H9 (cell line): Measurements from ENCODE around the gene NEGR1. TPM values are rescaled to one million over a fixed set of nuclear protein-coding genes. Genes with fewer than 3 reads are reported as not detected.
A peak's percentile ranks its signal among the peaks of the same experiment; 100 is the strongest.

ENCODE experiments used
- DNase-seq: peaks from one replicate; pipeline ENCODE4 v3.0.0-alpha.2; 2017
- H2AFZ ChIP-seq: one replicate; pipeline ENCODE4 v1.6.1; 2013; ENCODE audit warnings: mild to moderate bottlenecking, low read length, control low read depth, moderate library complexity
- H2AK5ac ChIP-seq: 2 replicates; pipeline ENCODE4 v1.6.1; 2013; ENCODE audit warnings: low read length, control low read depth, mixed read lengths; ENCODE audit not compliant: insufficient read length
- H2BK120ac ChIP-seq: one replicate; pipeline ENCODE4 v1.6.1; 2013; ENCODE audit warnings: low read depth, mild to moderate bottlenecking, low read length, control low read depth, inconsistent platforms; ENCODE audit not compliant: poor library complexity, severe bottlenecking
- H2BK12ac ChIP-seq: 2 replicates; pipeline ENCODE4 v1.6.1; 2013; ENCODE audit warnings: low read length, control low read depth, mixed read lengths, low read depth; ENCODE audit not compliant: insufficient read length
- H2BK15ac ChIP-seq: 2 replicates; pipeline ENCODE4 v1.6.1; 2013; ENCODE audit warnings: low read depth, low read length, control low read depth
- H2BK20ac ChIP-seq: one replicate; pipeline ENCODE4 v1.6.1; 2013; ENCODE audit warnings: low read depth, mild to moderate bottlenecking, low read length, control low read depth, inconsistent platforms; ENCODE audit not compliant: poor library complexity, severe bottlenecking
- H2BK5ac ChIP-seq: 2 replicates; pipeline ENCODE4 v1.6.1; 2013; ENCODE audit warnings: low read length, control low read depth, mixed read lengths; ENCODE audit not compliant: insufficient read length
- H3K14ac ChIP-seq: 2 replicates; pipeline ENCODE4 v1.6.1; 2013; ENCODE audit warnings: low read length, control low read depth; ENCODE audit not compliant: insufficient read depth
- H3K18ac ChIP-seq: 2 replicates; pipeline ENCODE4 v1.6.1; 2013; ENCODE audit warnings: low read depth, mild to moderate bottlenecking, mixed read lengths, low read length, control low read depth; ENCODE audit not compliant: insufficient read length
- H3K23ac ChIP-seq: 2 replicates; pipeline ENCODE4 v1.6.1; 2013; ENCODE audit warnings: low read length, control low read depth, mixed read lengths, low read depth; ENCODE audit not compliant: insufficient read length
- H3K23me2 ChIP-seq: 2 replicates; pipeline ENCODE4 v1.6.1; 2013; ENCODE audit warnings: low read depth, mild to moderate bottlenecking, mixed read lengths, low read length, control low read depth; ENCODE audit not compliant: insufficient read length, poor library complexity, severe bottlenecking
- H3K27ac ChIP-seq: 2 replicates; pipeline ENCODE4 v1.5.1; 2013; ENCODE audit warnings: low read length, control low read depth, mixed read lengths, low read depth; ENCODE audit not compliant: insufficient read length
- H3K27me3 ChIP-seq: 2 replicates; pipeline ENCODE4 v1.6.1; 2013; ENCODE audit warnings: low read length, control low read depth, inconsistent platforms; ENCODE audit not compliant: insufficient read depth
- H3K4ac ChIP-seq: 2 replicates; pipeline ENCODE4 v1.6.1; 2013; ENCODE audit warnings: low read depth, mild to moderate bottlenecking, control low read depth, inconsistent platforms, low read length, moderate library complexity
- H3K4me1 ChIP-seq: 2 replicates; pipeline ENCODE4 v1.6.1; 2013; ENCODE audit warnings: low read length, control low read depth, inconsistent platforms; ENCODE audit not compliant: insufficient read depth
- H3K4me2 ChIP-seq: 2 replicates; pipeline ENCODE4 v1.6.1; 2013; ENCODE audit warnings: low read length, control low read depth, mixed read lengths; ENCODE audit not compliant: insufficient read length, insufficient read depth
- H3K56ac ChIP-seq: 2 replicates; pipeline ENCODE4 v1.6.1; 2013; ENCODE audit warnings: low read depth, mild to moderate bottlenecking, mixed read lengths, low read length, control low read depth; ENCODE audit not compliant: insufficient read length
- H3K79me1 ChIP-seq: 2 replicates; pipeline ENCODE4 v1.6.1; 2013; ENCODE audit warnings: low read depth, mild to moderate bottlenecking, moderate library complexity, low read length, control low read depth, inconsistent platforms; ENCODE audit not compliant: insufficient read depth, poor library complexity, severe bottlenecking
- H3K79me2 ChIP-seq: 2 replicates; pipeline ENCODE4 v1.6.1; 2013; ENCODE audit warnings: low read length, control low read depth, inconsistent platforms; ENCODE audit not compliant: insufficient read depth
- H3K9ac ChIP-seq: 2 replicates; pipeline ENCODE4 v1.6.1; 2013; ENCODE audit warnings: low read length, control low read depth, mixed read lengths; ENCODE audit not compliant: insufficient read length; ENCODE audit errors: extremely low read depth
- H3K9me3 ChIP-seq: one replicate; pipeline ENCODE4 v1.6.1; 2013; ENCODE audit warnings: low read depth, low read length, inconsistent platforms; ENCODE audit not compliant: control insufficient read depth
- H3T11ph ChIP-seq: one replicate; pipeline ENCODE4 v1.6.1; 2013; ENCODE audit warnings: mild to moderate bottlenecking, low read length, control low read depth, inconsistent platforms
- H4K20me1 ChIP-seq: one replicate; pipeline ENCODE4 v1.6.1; 2013; ENCODE audit not compliant: control insufficient read depth, insufficient read length, insufficient read depth
- H4K5ac ChIP-seq: 2 replicates; pipeline ENCODE4 v1.6.1; 2013; ENCODE audit warnings: low read depth, mild to moderate bottlenecking, mixed read lengths, low read length, control low read depth; ENCODE audit not compliant: insufficient read length
- H4K8ac ChIP-seq: replicated peaks from 2 replicates; pipeline ENCODE4 v1.6.1; 2013; ENCODE audit warnings: low read length, control low read depth, mixed read lengths, low read depth; ENCODE audit not compliant: insufficient read length
- H4K91ac ChIP-seq: 2 replicates; pipeline ENCODE4 v1.6.1; 2013; ENCODE audit warnings: low read depth, mild to moderate bottlenecking, moderate library complexity, mixed read lengths, low read length, control low read depth; ENCODE audit not compliant: insufficient read length
- H3K27ac Mint-ChIP-seq, 3 experiments: 2 replicates in 2 of 3; 3 replicates in 1 of 3; pipeline ENCODE4 v1.8.0; 2020 to 2021; ENCODE audit warnings: mixed read lengths in 3 of 3, mild to moderate bottlenecking in 1 of 3, moderate library complexity in 1 of 3
- H3K27me3 Mint-ChIP-seq: 2 replicates; pipeline ENCODE4 v1.8.0; 2021; ENCODE audit warnings: low read depth, mild to moderate bottlenecking, moderate library complexity, mixed read lengths
- H3K36me3 Mint-ChIP-seq, 3 experiments: 2 replicates in 2 of 3; 3 replicates in 1 of 3; pipeline ENCODE4 v1.8.0; 2020 to 2021; ENCODE audit warnings: low read depth in 3 of 3, mixed read lengths in 3 of 3; ENCODE audit not compliant: insufficient read depth in 1 of 3
- H3K4me1 Mint-ChIP-seq, 2 experiments: 2 replicates each; pipeline ENCODE4 v1.8.0; 2020; ENCODE audit warnings: mixed read lengths in 2 of 2
- H3K4me3 Mint-ChIP-seq, 2 experiments: 2 replicates in 1 of 2; 3 replicates in 1 of 2; pipeline ENCODE4 v1.8.0; 2020 to 2021; ENCODE audit warnings: mild to moderate bottlenecking in 2 of 2, mixed read lengths in 2 of 2, moderate library complexity in 1 of 2
- H3K9me3 Mint-ChIP-seq, 2 experiments: 2 replicates in 1 of 2; 3 replicates in 1 of 2; pipeline ENCODE4 v1.8.0; 2020; ENCODE audit warnings: mild to moderate bottlenecking in 2 of 2, mixed read lengths in 2 of 2, moderate library complexity in 1 of 2
- CTCF ChIP-seq: fragments of 200-600 bp; sonication (generic); conservative IDR thresholded peaks from 3 replicates; pipeline ENCODE4 v1.8.0; 2021; ENCODE audit warnings: antibody characterized with exemption, mild to moderate bottlenecking
- WGBS: extraction: QIAGEN DNeasy Blood & Tissue Kit; methylation state at CpG from one replicate; pipeline ENCODE4 v1.1.7; 2013; ENCODE audit warnings: missing lambda C conversion rate, low lambda C conversion rate, mixed read lengths; ENCODE audit not compliant: insufficient read length; ENCODE audit errors: extremely low coverage; 5-methylcytosine and 5-hydroxymethylcytosine counted together
- total RNA-seq: library from RNA; stranded (reverse); gene quantifications from 2 replicates; pipeline ENCODE4 v1.2.1, GENCODE V29; 2021

The NEGR1 gene
- total RNA-seq, 1 experiment from 2014 or later, result 0.13 TPM

- no peak overlapping the region for H2BK20ac ChIP-seq
- H2BK120ac ChIP-seq, result no peak overlapping the region
- H4K20me1 ChIP-seq, result no peaks in the 10 kb centered on the region
These were observed 318.2 kb downstream of the NEGR1 start for GRCh38 chr1:71964188-71964587.

More at GRCh38 chr1:71964188-71964587, 318.2 kb downstream of the NEGR1 start:
- no peak overlapping the region for H4K5ac ChIP-seq
- TF ChIP-seq CTCF, result no peak
- H3K18ac ChIP-seq, result no peak overlapping the region
- H3T11ph ChIP-seq, result no peak overlapping the region
- Mint-ChIP-seq H3K4me3 (no peak overlapping the region), H3K9me3 (no peaks in the 10 kb centered on the region), H3K27me3 (no peaks in the 10 kb centered on the region), H3K4me1 (peaks cover 2 to 5% of the 10 kb centered on the region in 2 experiments; a peak in 2 of 4 replicates), H3K27ac (peak overlapping the region in 1 of 3 experiments; percentile 49; a peak in 2 of 7 replicates), H3K36me3 (no peaks in the 10 kb centered on the region)
- H4K91ac ChIP-seq, result no peak overlapping the region
- H3K79me1 ChIP-seq, result no peaks in the 10 kb centered on the region
- DNase-seq, result peak; percentile 44
- no peaks in the 10 kb centered on the region for H3K9me3 ChIP-seq
- H2AFZ ChIP-seq, result no peak overlapping the region
- H3K27ac ChIP-seq, result no peak overlapping the region
- H3K4me2 ChIP-seq, result no peak overlapping the region
- no peak overlapping the region for H3K23ac ChIP-seq
- H3K4me1 ChIP-seq, result no peaks in the 10 kb centered on the region
- no peaks in the 10 kb centered on the region for H3K27me3 ChIP-seq
- no peak overlapping the region for H4K8ac ChIP-seq
- H2AK5ac ChIP-seq, result no peak overlapping the region
- H3K9ac ChIP-seq, result no peak overlapping the region
- no peaks in the 10 kb centered on the region for H3K79me2 ChIP-seq
- no peak overlapping the region for H3K4ac ChIP-seq
- no peaks in the 10 kb centered on the region for H3K23me2 ChIP-seq
- no peak overlapping the region for H3K56ac ChIP-seq
- H3K14ac ChIP-seq, result no peak overlapping the region
- no peak overlapping the region; the same call in 1 of the 2 replicates for H2BK15ac ChIP-seq
- no CpG with 5 or more reads among the region's 6 CpGs for WGBS
- no peak overlapping the region for H2BK5ac ChIP-seq
- no peak overlapping the region for H2BK12ac ChIP-seq
